Activated T-helper 1 cell treated with anti-CD3 and anti-CD28 coated beads, Interleukin-12 subunit alpha, Interleukin-12 subunit beta, Interleukin-2, Interleukin-4 antibody, amounts not matched to agents 30 ng/mL and 10 ng/mL and 1 ng/mL, durations not matched to agents 14 hours and 24 hours and 36 hours (primary cell): ENCODE results near the gene C1orf167. TPM values are rescaled to one million over a fixed set of nuclear protein-coding genes. Genes with fewer than 3 reads are reported as not detected.

Experiments used
- DNase-seq: peaks from one replicate; pipeline ENCODE4 v3.0.0; 2021; ENCODE audit warnings: low spot score
- H3K27ac Mint-ChIP-seq: one replicate; pipeline ENCODE4 v1.8.0; 2021; ENCODE audit warnings: mild to moderate bottlenecking, mixed read lengths
- H3K27me3 Mint-ChIP-seq: one replicate; pipeline ENCODE4 v1.8.0; 2022; ENCODE audit warnings: mild to moderate bottlenecking, moderate library complexity, mixed read lengths; ENCODE audit not compliant: insufficient read depth
- H3K36me3 Mint-ChIP-seq: one replicate; pipeline ENCODE4 v1.8.0; 2021; ENCODE audit warnings: low read depth, mixed read lengths
- H3K4me1 Mint-ChIP-seq: one replicate; pipeline ENCODE4 v1.8.0; 2021; ENCODE audit warnings: low read depth, mixed read lengths
- H3K4me3 Mint-ChIP-seq: one replicate; pipeline ENCODE4 v1.8.0; 2021; ENCODE audit warnings: mild to moderate bottlenecking, moderate library complexity, mixed read lengths
- H3K9me3 Mint-ChIP-seq: one replicate; pipeline ENCODE4 v1.8.0; 2021; ENCODE audit warnings: mixed read lengths
- intact Hi-C: fragments of 100-400 bp; cut with micrococcal nuclease; formaldehyde crosslinking; loops from one replicate; pipeline ENCODE4 v1.15.1; 2024
- total RNA-seq: library from RNA; stranded (reverse); gene quantifications from 2 replicates; pipeline ENCODE4 v1.2.3, GENCODE V29; 2022

The C1orf167 gene
- total RNA-seq, 1 donor from 2014 or later, result not detected

- Mint-ChIP-seq H3K27me3 (peaks cover 10% of the 10 kb centered on the region), H3K9me3 (no peaks in the 10 kb centered on the region), H3K27ac (no peak overlapping the region), H3K4me1 (no peaks in the 10 kb centered on the region), H3K36me3 (no peaks in the 10 kb centered on the region), H3K4me3 (no peak overlapping the region)
- intact Hi-C loops, result no loop called here
- DNase-seq, result no peak
Observed at GRCh38 chr1:11772458-11772857, 10.5 kb downstream of the C1orf167 start.

- H3K4me1 Mint-ChIP-seq, result no peaks in the 10 kb centered on the region
Observed at GRCh38 chr1:11774753-11775152, 12.8 kb downstream of the C1orf167 start.

GRCh38 chr1:11777658-11778322 lies 15.8 kb downstream of the C1orf167 start:
- Mint-ChIP-seq H3K4me3 (no peak overlapping the region), H3K27ac (no peak overlapping the region), H3K27me3 (peaks cover 6% of the 10 kb centered on the region), H3K4me1 (no peaks in the 10 kb centered on the region), H3K36me3 (no peaks in the 10 kb centered on the region), H3K9me3 (no peaks in the 10 kb centered on the region)
- intact Hi-C loops, result no loop called here
- no peak for DNase-seq

More at GRCh38 chr1:11774753-11775152, 12.8 kb downstream of the C1orf167 start:
- no peak overlapping the region for H3K4me3 Mint-ChIP-seq
- no peaks in the 10 kb centered on the region for H3K9me3 Mint-ChIP-seq
- intact Hi-C loops, result no loop called here
- no peak for DNase-seq
- peaks cover 10% of the 10 kb centered on the region for H3K27me3 Mint-ChIP-seq
- no peaks in the 10 kb centered on the region for H3K36me3 Mint-ChIP-seq
- H3K27ac Mint-ChIP-seq, result no peak overlapping the region

GRCh38 chr1:11778336-11778735 lies 16.3 kb downstream of the C1orf167 start:
- peaks cover 6% of the 10 kb centered on the region for H3K27me3 Mint-ChIP-seq
- intact Hi-C loops, result no loop called here
- H3K4me1 Mint-ChIP-seq, result no peaks in the 10 kb centered on the region
- H3K4me3 Mint-ChIP-seq, result no peak overlapping the region
- no peaks in the 10 kb centered on the region for H3K9me3 Mint-ChIP-seq
- DNase-seq, result no peak
- no peaks in the 10 kb centered on the region for H3K36me3 Mint-ChIP-seq
- H3K27ac Mint-ChIP-seq, result no peak overlapping the region

GRCh38 chr1:11778844-11779623 lies 17.0 kb downstream of the C1orf167 start:
- Mint-ChIP-seq H3K4me3 (no peak overlapping the region), H3K9me3 (no peaks in the 10 kb centered on the region), H3K36me3 (no peaks in the 10 kb centered on the region), H3K27ac (no peak overlapping the region), H3K27me3 (peaks cover 6% of the 10 kb centered on the region), H3K4me1 (no peaks in the 10 kb centered on the region)
- no peak for DNase-seq
- intact Hi-C loops, result no loop called here

GRCh38 chr1:11779715-11780379 lies 17.9 kb downstream of the C1orf167 start:
- intact Hi-C loops, result no loop called here
- Mint-ChIP-seq H3K4me3 (no peak overlapping the region), H3K4me1 (no peaks in the 10 kb centered on the region), H3K9me3 (no peaks in the 10 kb centered on the region), H3K27me3 (peaks cover 4% of the 10 kb centered on the region), H3K36me3 (no peaks in the 10 kb centered on the region), H3K27ac (no peak overlapping the region)
- no peak for DNase-seq

- no peak overlapping the region for H3K27ac Mint-ChIP-seq
- intact Hi-C loops, result no loop called here
- no peak overlapping the region for H3K4me3 Mint-ChIP-seq
- H3K4me1 Mint-ChIP-seq, result no peaks in the 10 kb centered on the region
- H3K9me3 Mint-ChIP-seq, result no peaks in the 10 kb centered on the region
- H3K36me3 Mint-ChIP-seq, result no peaks in the 10 kb centered on the region
- peaks cover 4% of the 10 kb centered on the region for H3K27me3 Mint-ChIP-seq
- no peak for DNase-seq
Observed at GRCh38 chr1:11780380-11781147, 18.6 kb downstream of the C1orf167 start.

GRCh38 chr1:11781297-11781696 lies 19.3 kb downstream of the C1orf167 start:
- peaks cover 4% of the 10 kb centered on the region for H3K27me3 Mint-ChIP-seq
- H3K27ac Mint-ChIP-seq, result no peak overlapping the region
- intact Hi-C loops, result no loop called here
- H3K9me3 Mint-ChIP-seq, result no peaks in the 10 kb centered on the region
- no peaks in the 10 kb centered on the region for H3K4me1 Mint-ChIP-seq
- H3K36me3 Mint-ChIP-seq, result no peaks in the 10 kb centered on the region
- DNase-seq, result no peak
- H3K4me3 Mint-ChIP-seq, result no peak overlapping the region

GRCh38 chr1:11782127-11782708 lies 20.2 kb downstream of the C1orf167 start:
- Mint-ChIP-seq H3K4me3 (no peak overlapping the region), H3K27ac (no peak overlapping the region), H3K27me3 (no peaks in the 10 kb centered on the region), H3K36me3 (no peaks in the 10 kb centered on the region), H3K9me3 (no peaks in the 10 kb centered on the region), H3K4me1 (no peaks in the 10 kb centered on the region)
- no peak for DNase-seq
- intact Hi-C loops, result no loop called here

- no peak for DNase-seq
- Mint-ChIP-seq H3K4me3 (no peak overlapping the region), H3K9me3 (no peaks in the 10 kb centered on the region), H3K36me3 (no peaks in the 10 kb centered on the region), H3K27ac (no peak overlapping the region), H3K27me3 (no peaks in the 10 kb centered on the region), H3K4me1 (no peaks in the 10 kb centered on the region)
- intact Hi-C loops, result no loop called here
Observed at GRCh38 chr1:11783556-11783955, 21.6 kb downstream of the C1orf167 start.

- Mint-ChIP-seq H3K4me1 (no peaks in the 10 kb centered on the region), H3K9me3 (no peaks in the 10 kb centered on the region), H3K36me3 (no peaks in the 10 kb centered on the region), H3K27me3 (no peaks in the 10 kb centered on the region), H3K27ac (no peak overlapping the region), H3K4me3 (no peak overlapping the region)
- no peak for DNase-seq
- intact Hi-C loops, result no loop called here
Observed at GRCh38 chr1:11784256-11784992, 22.4 kb downstream of the C1orf167 start.
